HepG2 (cell line): ENCODE results near the gene TNIP1. TPM values are rescaled to one million over a fixed set of nuclear protein-coding genes. Genes with fewer than 3 reads are reported as not detected.

Experiments
- ATAC-seq: fragments of 200-7000 bp; cut with Tn5 transposase; 3 replicates; pipeline ENCODE4 v1.9.1; 2020; ENCODE audit warnings: mild to moderate bottlenecking, moderate library complexity
- BruUV-seq: library from RNA; stranded (reverse); fragments of 400-500 nt; replicated peaks from 2 replicates; lab custom pipeline; 2021; lab: Mats Ljungman, UMichigan
- CTCF ChIA-PET: fragments of 300-600 bp; formaldehyde crosslinking; extraction: SDS; loops from one replicate; lab custom pipeline; 2021; ENCODE audit warnings: low total read pairs, inconsistent platforms, low intra/inter-chr PET ratio; lab: Yijun Ruan, JAX
- POLR2A ChIA-PET: fragments of 350-600 bp; sonication (Branson Sonifier 250); formaldehyde crosslinking; loops from one replicate; lab custom pipeline; 2020; ENCODE audit warnings: antibody characterized with exemption, inconsistent platforms; lab: Yijun Ruan, JAX
- DNase-seq: peaks from one replicate; pipeline ENCODE4 v3.0.0-alpha.2; 2015; ENCODE audit warnings: low spot score
- FAIRE-seq: peaks from 3 replicates; lab custom pipeline; 2011; peaks lifted over from hg19 to GRCh38; lab: Jason Lieb, UNC
- H2AFZ ChIP-seq: one replicate; pipeline ENCODE4 v1.6.1; 2011; ENCODE audit warnings: low read length, inconsistent platforms
- H3K27ac ChIP-seq: fragments of 300-600 bp; 3 replicates; pipeline ENCODE4 v1.8.0; 2011; ENCODE audit warnings: mixed run types, mild to moderate bottlenecking, mixed read lengths, low read length, inconsistent platforms; ENCODE audit not compliant: insufficient read depth; ENCODE audit errors: extremely low read length
- H3K27me3 ChIP-seq, 2 experiments: fragments of 200-600 bp in 1 of 2; 2 replicates in 1 of 2; 3 replicates in 1 of 2; pipeline versions ENCODE4 v1.6.0 to v1.8.0; 2011; ENCODE audit warnings: low read length in 2 of 2, mild to moderate bottlenecking in 2 of 2, moderate library complexity in 2 of 2, inconsistent platforms in 1 of 2; ENCODE audit not compliant: insufficient read depth in 2 of 2, control insufficient read depth in 1 of 2
- H3K36me3 ChIP-seq, 2 experiments: fragments of 200-600 bp in 1 of 2; replicated peaks in 1 of 2; 2 replicates in 1 of 2; 3 replicates in 1 of 2; pipeline versions ENCODE4 v1.5.1 to v1.8.0; 2011; ENCODE audit warnings: low read length in 2 of 2, inconsistent platforms in 1 of 2; ENCODE audit not compliant: insufficient read depth in 2 of 2, control insufficient read depth in 1 of 2
- H3K4me1 ChIP-seq: 2 replicates; pipeline ENCODE4 v1.5.1; 2012; ENCODE audit warnings: low read length, inconsistent platforms; ENCODE audit not compliant: insufficient read depth
- H3K4me2 ChIP-seq: 2 replicates; pipeline ENCODE4 v1.6.0; 2011; ENCODE audit warnings: low read depth, low read length, inconsistent platforms
- H3K4me3 ChIP-seq, 3 experiments: fragments of 200-600 bp in 1 of 3; sonication (generic), shearing (Covaris generic) in 1 of 3; replicated peaks in 1 of 3; 2 replicates each; pipeline ENCODE4 v1.5.1; 2011 to 2016; ENCODE audit warnings: low read length in 3 of 3, inconsistent platforms in 2 of 3, low read depth in 2 of 3, mild to moderate bottlenecking in 2 of 3, control low read depth in 1 of 3, mixed read lengths in 1 of 3; ENCODE audit not compliant: insufficient read depth in 1 of 3
- H3K79me2 ChIP-seq: one replicate; pipeline ENCODE4 v1.6.1; 2011; ENCODE audit warnings: low read length, inconsistent platforms; ENCODE audit not compliant: insufficient read depth
- H3K9ac ChIP-seq: 2 replicates; pipeline ENCODE4 v1.6.0; 2011; ENCODE audit warnings: mild to moderate bottlenecking, low read depth, low read length, inconsistent platforms; ENCODE audit not compliant: insufficient read depth
- H3K9me3 ChIP-seq: 2 replicates; pipeline ENCODE4 v1.5.1; 2012; ENCODE audit warnings: mild to moderate bottlenecking, low read length
- H4K20me1 ChIP-seq: 2 replicates; pipeline ENCODE4 v1.6.0; 2011; ENCODE audit warnings: inconsistent platforms, mild to moderate bottlenecking, low read length, moderate library complexity; ENCODE audit not compliant: insufficient read depth
- CTCF ChIP-seq: sonication (generic); formaldehyde crosslinking; IDR thresholded peaks from 2 replicates; pipeline ENCODE4 v1.5.0; 2020; ENCODE audit warnings: mild to moderate bottlenecking, missing genetic modification reagents, moderate library complexity
- FOSL2 ChIP-seq: sonication (generic); formaldehyde crosslinking; IDR thresholded peaks from 2 replicates; pipeline ENCODE4 v1.4.0; 2020; ENCODE audit warnings: missing genetic modification reagents
- HMGXB4 ChIP-seq, 2 experiments: sonication (generic) in 1 of 2; formaldehyde crosslinking in 1 of 2; IDR thresholded peaks; 2 replicates each; pipeline versions ENCODE4 v1.4.0 to v1.6.1; 2018 to 2020; ENCODE audit warnings: missing genetic modification reagents in 2 of 2, borderline replicate concordance in 1 of 2, low read depth in 1 of 2, mild to moderate bottlenecking in 1 of 2, missing biosample characterization in 1 of 2
- KDM2A ChIP-seq: sonication (generic); formaldehyde crosslinking; IDR thresholded peaks from 2 replicates; pipeline ENCODE4 v1.4.0; 2020; ENCODE audit warnings: low read depth, missing genetic modification reagents, borderline replicate concordance
- KLF16 ChIP-seq, 2 experiments: sonication (generic) in 1 of 2; formaldehyde crosslinking in 1 of 2; IDR thresholded peaks; 2 replicates each; pipeline versions ENCODE4 v1.6.1 to v1.8.0; 2016 to 2023; ENCODE audit warnings: missing genetic modification reagents in 2 of 2, missing compliant biosample characterization in 1 of 2
- PBX2 ChIP-seq: IDR thresholded peaks from 2 replicates; pipeline ENCODE4 v1.6.1; 2016; ENCODE audit warnings: control low read depth
- RAD21 ChIP-seq: fragments of 450-650 bp; formaldehyde crosslinking; IDR thresholded peaks from 2 replicates; pipeline ENCODE4 v1.5.0; 2020; ENCODE audit warnings: mild to moderate bottlenecking
- SALL1 ChIP-seq: sonication (generic); formaldehyde crosslinking; IDR thresholded peaks from 2 replicates; pipeline ENCODE4 v1.8.0; 2022; ENCODE audit warnings: mild to moderate bottlenecking, missing genetic modification reagents
- SMC3 ChIP-seq: IDR thresholded peaks from 2 replicates; pipeline ENCODE4 v1.6.1; 2011; ENCODE audit warnings: low read length, improper control_type of control experiment
- ZNF251 ChIP-seq: sonication (generic); formaldehyde crosslinking; IDR thresholded peaks from 2 replicates; pipeline ENCODE4 v1.9.0; 2021; ENCODE audit warnings: mild to moderate bottlenecking, missing genetic modification reagents
- ZNF253 ChIP-seq: sonication (generic); formaldehyde crosslinking; IDR thresholded peaks from 2 replicates; pipeline ENCODE4 v1.8.0; 2022; ENCODE audit warnings: mild to moderate bottlenecking, missing genetic modification reagents, borderline replicate concordance
- ZNF44 ChIP-seq: sonication (generic); formaldehyde crosslinking; IDR thresholded peaks from 2 replicates; pipeline ENCODE4 v1.5.1; 2020; ENCODE audit warnings: mild to moderate bottlenecking, missing genetic modification reagents
- ZNF574 ChIP-seq: sonication (generic); formaldehyde crosslinking; IDR thresholded peaks from 2 replicates; pipeline ENCODE4 v1.4.0; 2020; ENCODE audit warnings: missing genetic modification reagents
- ZNF775 ChIP-seq: sonication (generic); formaldehyde crosslinking; IDR thresholded peaks from 2 replicates; pipeline ENCODE4 v1.4.0; 2020; ENCODE audit warnings: missing genetic modification reagents, mild to moderate bottlenecking, moderate library complexity, borderline replicate concordance
- WGBS: methylation state at CpG from one replicate; pipeline ENCODE4 v1.1.6; 2017; ENCODE audit warnings: low lambda C conversion rate; 5-methylcytosine and 5-hydroxymethylcytosine counted together
- in situ Hi-C: cut with HindIII; loops from 2 replicates; pipeline ENCODE4 v1.10.0; 2017; ENCODE audit warnings: low pct_unique_long_range_greater_than_20kb; ENCODE audit not compliant: extremely low pct_ligation_motif_present
- intact Hi-C: fragments of 100-400 bp; cut with micrococcal nuclease; formaldehyde crosslinking; loops from one replicate; pipeline ENCODE4 v1.10.0; 2022; ENCODE audit not compliant: unreplicated experiment
- polyA plus RNA-seq, 8 experiments: library from polyadenylated mRNA; depleted of rRNA in 3 of 8; stranded (reverse) in 7 of 8; unstranded in 1 of 8; fragments of >200 nt; fragmentation: Illumina TruSeq in 4 of 8; extraction: Trizol in 4 of 8; gene quantifications; 2 replicates each; pipeline versions ENCODE4 v1.2.1 to v1.2.3, GENCODE V29; 2011 to 2016; ENCODE audit warnings: low read depth in 4 of 8, missing spikeins in 1 of 8, mixed read lengths in 1 of 8; ENCODE audit not compliant: insufficient read depth in 1 of 8
- total RNA-seq, 5 experiments: library from RNA; depleted of rRNA; stranded (reverse); fragments of >200 nt; fragmentation: Illumina TruSeq; extraction: Trizol; gene quantifications; 2 replicates each; pipeline ENCODE4 v1.2.3, GENCODE V29; 2016; ENCODE audit warnings: low read depth in 1 of 5

TNIP1 gene
- total and polyA plus RNA-seq, 2 of the 13 experiments (the other 11 are each of a cell fraction or from before 2014, with no cell fraction given): 26.2 to 45.9 TPM

GRCh38 chr5:151115272-151115905, 34.6 kb upstream of the TNIP1 start:
- ATAC-seq: peak; percentile 81
- intact Hi-C loops: loop anchor here (1.0 kb wide), 3 partner anchors 35 to 113 kb away; no protein-coding TSS in a partner anchor
- POLR2A ChIA-PET: interaction anchor here (1.0 kb wide), 2 partner anchors 30 to 64 kb away, joined by 3 to 5 read pairs; no protein-coding TSS in a partner anchor
- DNase-seq: peak; percentile 32
- no peaks in the 10 kb centered on the region for H3K79me2 ChIP-seq
- H3K27me3 ChIP-seq: no peaks in the 10 kb centered on the region; a peak in 1 of 5 replicates
- H3K4me3 ChIP-seq: no peak overlapping the region
- H3K4me2 ChIP-seq: no peak overlapping the region
- H3K9me3 ChIP-seq: no peaks in the 10 kb centered on the region
- peak; percentile 37 for FAIRE-seq
- H2AFZ ChIP-seq: no peak overlapping the region
- no peaks in the 10 kb centered on the region for H3K4me1 ChIP-seq
- H4K20me1 ChIP-seq: no peaks in the 10 kb centered on the region
- in situ Hi-C loops: loop anchor here (5.0 kb wide), 1 partner anchor 63 kb away; no protein-coding TSS in a partner anchor
- BruUV-seq: no TSS peak
- no peak overlapping the region for H3K9ac ChIP-seq
- WGBS: 10% methylated on average over 7 of the region's 7 CpGs
- H3K36me3 ChIP-seq: peaks cover 10 to 48% of the 10 kb centered on the region in 2 experiments; a peak in 4 of 5 replicates
- H3K27ac ChIP-seq: no peak overlapping the region
- CTCF ChIA-PET: interaction anchor here (1.2 to 3.9 kb wide), 6 partner anchors 50 to 314 kb away, joined by 4 to 62 read pairs (median 10); no protein-coding TSS in a partner anchor
- TF ChIP-seq ZNF253 (no peak), SALL1 (CRISPR knock-in tag) (peak; percentile 47), RAD21 (CRISPR knock-in tag) (peak; percentile 77), ZNF251 (CRISPR knock-in tag) (no peak), ZNF775 (CRISPR knock-in tag) (peak; percentile 97), SMC3 (peak; percentile 95), ZNF44 (CRISPR knock-in tag) (no peak), ZNF574 (CRISPR knock-in tag) (0 out of 2 replicates have a peak, but pooled peaks have one; percentile 24), KDM2A (CRISPR knock-in tag) (peak; percentile 63; the same call in 1 of the 2 replicates), CTCF (CRISPR knock-in tag) (peak; percentile 92), KLF16 (CRISPR knock-in tag; IDR thresholded peaks at IDR 0.05) (0 out of 4 replicates have a peak, but pooled peaks of 1 of the 2 experiments have one; percentile 30), PBX2 (no peak), HMGXB4 (CRISPR knock-in tag; IDR thresholded peaks at IDR 0.05; ENCODE audit: borderline replicate concordance in 1 of 2, low read depth in 1 of 2) (0 out of 4 replicates have a peak, but pooled peaks of 1 of the 2 experiments have one; percentile 40), FOSL2 (no peak)
